IMR-90 (cell line): ENCODE data around the gene GLUD1.

Experiments
- CEBPB ChIP-seq: IDR thresholded peaks from 2 replicates; pipeline ENCODE4 v1.6.1; 2012; ENCODE audit warnings: low read depth, low read length, improper control_type of control experiment
- CTCF ChIP-seq: conservative IDR thresholded peaks from 2 replicates; pipeline ENCODE4 v1.5.1; 2012; ENCODE audit warnings: mild to moderate bottlenecking, low read depth, low read length, improper control_type of control experiment
- MAFK ChIP-seq: IDR thresholded peaks from 2 replicates; pipeline ENCODE4 v1.6.1; 2012; ENCODE audit warnings: low read depth, low read length, improper control_type of control experiment
- MAZ ChIP-seq: IDR thresholded peaks from 2 replicates; pipeline ENCODE4 v1.6.1; 2012; ENCODE audit warnings: low read depth, mild to moderate bottlenecking, low read length, improper control_type of control experiment, moderate library complexity, borderline replicate concordance
- MXI1 ChIP-seq: IDR thresholded peaks from 2 replicates; pipeline ENCODE4 v1.6.1; 2012; ENCODE audit warnings: low read depth, mild to moderate bottlenecking, low read length, moderate library complexity, borderline replicate concordance
- POLR2A ChIP-seq: IDR thresholded peaks from 2 replicates; pipeline ENCODE4 v1.6.1; 2012; ENCODE audit warnings: mild to moderate bottlenecking, low read depth, low read length
- RAD21 ChIP-seq: IDR thresholded peaks from 2 replicates; pipeline ENCODE4 v1.6.1; 2012; ENCODE audit warnings: low read length, improper control_type of control experiment
- RCOR1 ChIP-seq: IDR thresholded peaks from 2 replicates; pipeline ENCODE4 v1.6.1; 2012; ENCODE audit warnings: mild to moderate bottlenecking, low read length, improper control_type of control experiment; ENCODE audit not compliant: insufficient replicate concordance
- RFX5 ChIP-seq: IDR thresholded peaks from 2 replicates; pipeline ENCODE4 v1.8.0; 2012; ENCODE audit warnings: low read depth, mild to moderate bottlenecking, low read length, moderate library complexity
- SMC3 ChIP-seq: fragments of 150-350 bp; IDR thresholded peaks from 2 replicates; pipeline ENCODE4 v1.6.1; 2016; ENCODE audit warnings: low read depth, mild to moderate bottlenecking, antibody characterized with exemption, low read length, moderate library complexity
- USF2 ChIP-seq: fragments of 150-350 bp; IDR thresholded peaks from 2 replicates; pipeline ENCODE4 v1.6.1; 2017; ENCODE audit warnings: mild to moderate bottlenecking, antibody characterized with exemption, low read length, low read depth

- TF ChIP-seq MXI1: no peak
- no peak for TF ChIP-seq POLR2A
- TF ChIP-seq CTCF: no peak
- TF ChIP-seq USF2: no peak
- TF ChIP-seq RCOR1: no peak
- TF ChIP-seq RFX5: no peak
- no peak for TF ChIP-seq RAD21
- TF ChIP-seq CEBPB: no peak
- no peak for TF ChIP-seq SMC3
- TF ChIP-seq MAFK: no peak
- no peak for TF ChIP-seq MAZ
These were observed 30.0 kb downstream of the GLUD1 start for GRCh38 chr10:87064651-87065050.
